Measurements from ENCODE around the gene LHX2. TPM values are rescaled to one million over a fixed set of nuclear protein-coding genes. Genes with fewer than 3 reads are reported as not detected.

The LHX2 gene
- total and polyA plus RNA-seq, 2 experiments from 2014 or later: 1.7 TPM; not detected in 1

GRCh38 chr9:123999661-124000060 lies 11.9 kb upstream of the LHX2 start:
- no peak overlapping the region for H3K4me3 ChIP-seq
- ATAC-seq (peak; percentile 5; the same call in 2 of the 3 replicates), DNase-seq (ENCODE audit: low spot score) (peak; percentile 37)

More at GRCh38 chr9:123999661-124000060, 11.9 kb upstream of the LHX2 start:
- Histone ChIP-seq H3K27me3 (ENCODE audit: insufficient read depth) (peaks cover 94% of the 10 kb centered on the region), H3K9me2 (ENCODE audit: insufficient read depth) (no peaks in the 10 kb centered on the region), H3F3A (replicated peaks; ENCODE audit: low read depth) (peaks cover 18% of the 10 kb centered on the region), H2AFZ (no peak overlapping the region), H3K27ac (ENCODE audit: low read depth) (no peak overlapping the region), H3K4me1 (ENCODE audit: insufficient read depth) (peaks cover 52% of the 10 kb centered on the region), H3K79me2 (replicated peaks; ENCODE audit: insufficient read depth) (no peaks in the 10 kb centered on the region), H4K20me1 (replicated peaks; ENCODE audit: insufficient read depth) (peaks cover 43% of the 10 kb centered on the region), H3K36me3 (ENCODE audit: insufficient read depth) (no peaks in the 10 kb centered on the region), H3K4me2 (no peak overlapping the region)
- H3K27ac Mint-ChIP-seq: no peak overlapping the region
- H3K4me3 Mint-ChIP-seq: no peak overlapping the region
- TF ChIP-seq, protein P1, sequence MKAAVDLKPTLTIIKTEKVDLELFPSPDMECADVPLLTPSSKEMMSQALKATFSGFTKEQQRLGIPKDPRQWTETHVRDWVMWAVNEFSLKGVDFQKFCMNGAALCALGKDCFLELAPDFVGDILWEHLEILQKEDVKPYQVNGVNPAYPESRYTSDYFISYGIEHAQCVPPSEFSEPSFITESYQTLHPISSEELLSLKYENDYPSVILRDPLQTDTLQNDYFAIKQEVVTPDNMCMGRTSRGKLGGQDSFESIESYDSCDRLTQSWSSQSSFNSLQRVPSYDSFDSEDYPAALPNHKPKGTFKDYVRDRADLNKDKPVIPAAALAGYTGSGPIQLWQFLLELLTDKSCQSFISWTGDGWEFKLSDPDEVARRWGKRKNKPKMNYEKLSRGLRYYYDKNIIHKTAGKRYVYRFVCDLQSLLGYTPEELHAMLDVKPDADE (IDR thresholded peaks at IDR 0.05): no peak
- TF ChIP-seq CREB1 (CRISPR knock-in tag; IDR thresholded peaks at IDR 0.05; ENCODE audit: low read depth): no peak
- TF ChIP-seq, protein P2, sequence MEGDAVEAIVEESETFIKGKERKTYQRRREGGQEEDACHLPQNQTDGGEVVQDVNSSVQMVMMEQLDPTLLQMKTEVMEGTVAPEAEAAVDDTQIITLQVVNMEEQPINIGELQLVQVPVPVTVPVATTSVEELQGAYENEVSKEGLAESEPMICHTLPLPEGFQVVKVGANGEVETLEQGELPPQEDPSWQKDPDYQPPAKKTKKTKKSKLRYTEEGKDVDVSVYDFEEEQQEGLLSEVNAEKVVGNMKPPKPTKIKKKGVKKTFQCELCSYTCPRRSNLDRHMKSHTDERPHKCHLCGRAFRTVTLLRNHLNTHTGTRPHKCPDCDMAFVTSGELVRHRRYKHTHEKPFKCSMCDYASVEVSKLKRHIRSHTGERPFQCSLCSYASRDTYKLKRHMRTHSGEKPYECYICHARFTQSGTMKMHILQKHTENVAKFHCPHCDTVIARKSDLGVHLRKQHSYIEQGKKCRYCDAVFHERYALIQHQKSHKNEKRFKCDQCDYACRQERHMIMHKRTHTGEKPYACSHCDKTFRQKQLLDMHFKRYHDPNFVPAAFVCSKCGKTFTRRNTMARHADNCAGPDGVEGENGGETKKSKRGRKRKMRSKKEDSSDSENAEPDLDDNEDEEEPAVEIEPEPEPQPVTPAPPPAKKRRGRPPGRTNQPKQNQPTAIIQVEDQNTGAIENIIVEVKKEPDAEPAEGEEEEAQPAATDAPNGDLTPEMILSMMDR (conservative IDR thresholded peaks at IDR 0.05; ENCODE audit: low read depth in 2 of 2): no peak
- no peak for TF ChIP-seq STAT1 (IDR thresholded peaks at IDR 0.05; ENCODE audit: unreplicated experiment)
- TF ChIP-seq ZNF462 (CRISPR knock-in tag; IDR thresholded peaks at IDR 0.05): no peak
- TF ChIP-seq ZNF331 (CRISPR knock-in tag; IDR thresholded peaks at IDR 0.05; ENCODE audit: low read depth): no peak
- TF ChIP-seq ZNF114 (CRISPR knock-in tag; IDR thresholded peaks at IDR 0.05): no peak
- no peak for TF ChIP-seq JUNB (IDR thresholded peaks at IDR 0.05; ENCODE audit: unreplicated experiment)
- TF ChIP-seq EZH2phosphoT487 (IDR thresholded peaks at IDR 0.05; ENCODE audit: unreplicated experiment): no peak
- no peak for TF ChIP-seq POLR2AphosphoS5 (IDR thresholded peaks at IDR 0.05; ENCODE audit: low read depth)
- no peak for TF ChIP-seq REST (IDR thresholded peaks at IDR 0.05; ENCODE audit: unreplicated experiment)
- H3K9me3 Mint-ChIP-seq: no peaks in the 10 kb centered on the region; the same call in 2 of the 3 replicates
- H3K36me3 Mint-ChIP-seq (ENCODE audit: low read depth): no peaks in the 10 kb centered on the region
- H3K27me3 Mint-ChIP-seq (ENCODE audit: insufficient read depth, low read depth, poor library complexity): peaks cover 92% of the 10 kb centered on the region
- peaks cover 53% of the 10 kb centered on the region for H3K4me1 Mint-ChIP-seq

Data from GM23338 (cell line).